Esophagus (tissue), 2 donors: ENCODE measurements around the gene FAM78A. TPM values are rescaled to one million over a fixed set of nuclear protein-coding genes. Genes with fewer than 3 reads are reported as not detected.

Experiments
- H3K27ac ChIP-seq, 2 donors: one replicate each; pipeline ENCODE4 v1.5.1; 2013; ENCODE audit warnings: low read depth in 2 of 2, mild to moderate bottlenecking in 2 of 2, inconsistent platforms in 1 of 2, low read length in 1 of 2, moderate library complexity in 1 of 2
- H3K27me3 ChIP-seq, 2 donors: one replicate each; pipeline ENCODE4 v1.6.1; 2013; ENCODE audit warnings: low read length in 2 of 2, control low read depth in 1 of 2, mild to moderate bottlenecking in 1 of 2; ENCODE audit not compliant: insufficient read depth in 2 of 2, control insufficient read depth in 1 of 2
- H3K36me3 ChIP-seq, 2 donors: one replicate each; pipeline ENCODE4 v1.6.1; 2013; ENCODE audit warnings: low read length in 1 of 2; ENCODE audit not compliant: control insufficient read depth in 2 of 2, insufficient read depth in 2 of 2
- H3K4me1 ChIP-seq, 2 donors: one replicate each; pipeline ENCODE4 v1.6.1; 2013; ENCODE audit warnings: low read length in 1 of 2; ENCODE audit not compliant: control insufficient read depth in 2 of 2, insufficient read depth in 2 of 2
- H3K4me3 ChIP-seq, 2 donors: one replicate each; pipeline ENCODE4 v1.5.1; 2013; ENCODE audit warnings: low read length in 2 of 2, mild to moderate bottlenecking in 2 of 2, low read depth in 1 of 2, moderate library complexity in 1 of 2
- H3K9me3 ChIP-seq, 2 donors: one replicate each; pipeline ENCODE4 v1.6.1; 2013; ENCODE audit warnings: mild to moderate bottlenecking in 2 of 2, low read depth in 1 of 2, low read length in 1 of 2, moderate library complexity in 1 of 2; ENCODE audit not compliant: control insufficient read depth in 2 of 2, insufficient read depth in 1 of 2
- WGBS, 2 donors: extraction: QIAGEN DNeasy Blood & Tissue Kit; methylation state at CpG; one replicate each; pipeline ENCODE4 v1.1.7; 2013; 5-methylcytosine and 5-hydroxymethylcytosine counted together
- polyA plus RNA-seq, 2 donors: library from polyadenylated mRNA; stranded (reverse); fragments of 200-250 nt; gene quantifications; one replicate each; pipeline ENCODE4 v1.2.3, GENCODE V29; 2013
- donor health status: healthy with polysubstance abuse.
- donor health status: Bipolar disorder and iron deficiency.

The FAM78A gene
- polyA plus RNA-seq, 2 donors = 0.62 to 0.86 TPM

DNA sequence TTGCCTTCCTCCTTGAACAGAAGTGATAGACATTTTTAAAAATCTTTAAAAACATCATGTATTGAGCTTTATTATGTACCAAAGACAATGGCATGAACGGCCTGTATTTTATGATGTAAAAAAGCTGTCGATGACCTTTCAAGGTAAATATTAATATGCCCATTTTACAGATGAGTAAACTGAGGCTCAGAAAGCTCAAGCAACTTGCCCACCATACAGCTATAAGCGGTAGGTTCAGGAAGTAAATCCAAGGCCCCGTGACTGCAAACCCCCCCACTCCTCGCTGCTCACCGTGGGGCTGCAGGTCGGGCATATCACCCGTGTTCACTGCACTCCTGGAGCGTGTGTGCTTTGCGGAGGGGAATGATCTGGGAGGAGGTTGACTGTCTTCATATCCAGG is 16.6 kb upstream of the FAM78A start:
- no peaks in the 10 kb centered on the region for H3K36me3 ChIP-seq
- H3K9me3 ChIP-seq = no peaks in the 10 kb centered on the region
- H3K27ac ChIP-seq = no peak overlapping the region
- no peak overlapping the region for H3K4me3 ChIP-seq
- H3K27me3 ChIP-seq = no peaks in the 10 kb centered on the region
- 92 to 95% methylated on average over 10 of the region's 10 CpGs for WGBS, 2 donors
- peaks cover 0 to 1% of the 10 kb centered on the region in 2 donors for H3K4me1 ChIP-seq

DNA sequence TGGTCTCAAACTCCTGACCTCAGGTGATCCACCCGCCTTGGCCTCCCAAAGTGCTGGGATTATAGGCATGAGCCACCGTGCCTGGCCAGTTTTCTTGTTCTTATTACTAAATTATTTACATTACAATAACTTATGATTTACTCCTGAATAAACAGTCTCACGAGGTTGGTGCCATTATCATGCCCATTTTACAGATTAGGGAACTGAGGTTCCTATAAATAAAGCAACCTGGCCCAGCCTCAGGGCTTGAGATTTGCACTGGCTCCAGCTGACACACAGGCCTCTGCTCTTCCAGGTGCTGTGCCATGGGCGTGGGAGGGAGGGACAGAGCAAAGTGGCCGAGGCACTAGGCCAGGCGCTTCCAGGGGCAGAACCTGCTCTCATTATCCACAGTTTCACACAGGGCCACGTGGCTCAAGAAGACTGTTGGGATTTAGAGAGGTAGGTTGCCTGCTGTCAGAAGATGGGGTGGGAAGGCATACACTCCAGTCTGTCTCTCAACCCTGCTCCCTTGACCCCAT is 15.5 kb upstream of the FAM78A start:
- H3K9me3 ChIP-seq = no peaks in the 10 kb centered on the region
- no peak overlapping the region for H3K4me3 ChIP-seq
- H3K27ac ChIP-seq = no peak overlapping the region
- peaks cover 0 to 1% of the 10 kb centered on the region in 2 donors for H3K4me1 ChIP-seq
- H3K36me3 ChIP-seq = no peaks in the 10 kb centered on the region
- WGBS, 2 donors = 72 to 77% methylated on average over 7 of the region's 7 CpGs
- no peaks in the 10 kb centered on the region for H3K27me3 ChIP-seq

DNA sequence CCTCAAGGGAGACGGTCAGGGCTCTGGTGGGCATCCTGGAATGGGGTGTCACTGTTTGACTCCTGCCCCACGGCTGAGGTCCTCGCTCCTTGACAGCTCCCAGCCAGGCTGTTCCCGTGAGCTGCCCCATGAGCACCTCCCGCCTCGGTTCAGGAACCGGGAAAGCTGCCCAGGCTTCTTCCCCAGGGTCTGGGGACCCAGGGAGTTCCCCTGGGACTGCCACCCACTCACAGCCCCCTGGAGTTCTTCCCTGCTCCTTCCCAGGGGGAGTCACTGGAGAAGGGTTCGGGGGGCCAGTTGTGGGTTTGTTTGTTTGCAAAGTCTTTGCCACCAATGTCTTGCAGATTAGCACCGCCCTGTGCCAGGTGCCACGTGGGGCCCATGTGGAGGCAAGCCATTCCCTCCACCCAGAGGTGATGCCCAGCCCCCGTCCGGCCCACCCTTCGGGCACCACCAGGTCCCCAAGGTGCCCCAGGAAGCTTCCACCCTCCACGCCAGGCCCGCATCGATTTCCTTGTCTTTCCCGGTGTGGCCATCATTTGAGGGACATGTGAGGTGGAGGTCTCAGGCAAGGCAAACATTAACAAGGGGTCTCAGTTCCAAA is 14.6 kb upstream of the FAM78A start:
- WGBS, 2 donors = 77 to 79% methylated on average over 17 of the region's 17 CpGs
- Histone ChIP-seq H3K36me3 (no peaks in the 10 kb centered on the region), H3K4me3 (no peak overlapping the region), H3K9me3 (no peaks in the 10 kb centered on the region), H3K27ac (no peak overlapping the region), H3K27me3 (no peaks in the 10 kb centered on the region), H3K4me1 (peaks cover 0 to 1% of the 10 kb centered on the region in 2 donors)

DNA sequence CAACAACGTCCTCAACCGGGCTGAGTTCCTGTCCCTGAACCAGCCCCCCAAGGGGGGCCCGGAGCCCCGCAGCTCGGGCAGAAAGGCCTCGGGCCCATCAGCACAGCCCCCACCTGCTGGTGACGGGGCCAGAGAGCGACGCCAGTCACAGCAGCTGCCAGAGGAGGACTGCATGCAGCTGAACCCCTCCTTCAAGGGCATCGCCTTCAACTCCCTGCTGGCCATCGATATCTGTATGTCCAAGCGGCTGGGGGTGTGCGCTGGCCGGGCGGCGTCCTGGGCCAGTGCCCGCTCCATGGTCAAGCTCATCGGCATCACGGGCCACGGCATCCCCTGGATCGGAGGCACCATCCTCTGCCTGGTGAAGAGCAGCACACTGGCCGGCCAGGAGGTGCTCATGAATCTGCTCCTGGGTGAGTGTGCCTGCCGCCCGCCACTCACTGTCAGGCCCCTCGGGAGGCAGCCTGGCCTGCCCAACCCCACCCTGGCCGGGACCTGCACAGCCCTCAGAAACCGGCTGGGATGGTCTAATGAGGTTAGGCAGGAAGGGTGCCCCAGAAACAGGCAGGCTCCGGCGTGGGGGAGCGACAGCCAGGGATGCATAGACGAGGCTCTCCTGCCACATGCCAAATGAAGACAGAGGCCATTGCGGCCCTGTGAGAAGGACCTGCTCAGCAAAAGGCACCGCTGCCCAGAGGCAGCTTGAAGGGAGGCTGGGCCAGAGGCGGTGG is 13.9 kb upstream of the FAM78A start:
- no peaks in the 10 kb centered on the region for H3K36me3 ChIP-seq
- H3K27ac ChIP-seq = no peak overlapping the region
- H3K27me3 ChIP-seq = no peaks in the 10 kb centered on the region

DNA sequence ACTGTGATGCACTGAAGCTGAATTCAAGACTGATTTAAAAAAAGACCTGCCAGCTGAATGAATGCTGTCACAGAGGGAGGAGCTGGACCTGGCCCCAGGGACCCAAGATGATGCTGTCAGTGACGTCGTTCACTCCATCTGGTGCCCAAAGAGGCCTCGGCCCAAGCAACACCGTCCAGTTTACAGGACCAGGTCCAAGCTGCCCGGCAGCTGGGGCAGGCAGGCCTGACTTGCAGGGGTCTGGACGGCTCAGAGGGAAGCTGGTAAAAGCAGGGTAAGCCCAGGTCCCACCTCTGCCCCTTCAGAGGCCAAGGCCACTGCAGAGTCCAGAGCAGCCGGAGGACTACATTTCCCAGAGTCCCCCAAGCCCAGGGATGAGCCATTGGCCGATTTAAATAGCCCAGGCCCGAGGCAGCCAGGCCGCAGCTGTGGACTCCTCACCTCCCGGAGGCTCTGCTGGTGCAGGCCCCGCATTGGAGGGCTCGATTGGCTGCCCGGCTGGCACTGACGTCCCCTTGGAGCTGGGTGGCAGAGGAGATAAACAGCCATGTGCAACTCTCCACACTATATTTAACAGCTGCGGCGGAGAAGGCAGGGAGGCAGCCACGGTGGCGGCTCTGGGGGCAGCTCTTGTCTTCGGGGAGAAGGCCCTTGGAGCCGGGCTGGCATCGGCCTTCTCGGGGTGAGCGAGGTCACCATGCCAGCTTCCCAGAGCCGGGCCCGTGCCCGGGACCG is 13.2 kb upstream of the FAM78A start, which contains the start of gene PLPP7:
Gene PLPP7 (plus strand): TSS at position 423 of the 735 bp plus-strand sequence. CDS start 275 bp downstream, at position 698.
- Histone ChIP-seq H3K4me3 (peak within 1 kb of the TSS in 1 of 2 donors; percentile 41), H3K9me3 (no peaks in the 10 kb centered on the region), H3K27ac (no peak within 1 kb of the TSS), H3K36me3 (no peaks in the 10 kb centered on the region), H3K4me1 (peaks cover 0 to 1% of the 10 kb centered on the region in 2 donors), H3K27me3 (no peaks in the 10 kb centered on the region)
- WGBS, 2 donors = 52 to 56% methylated on average over 28 of the region's 28 CpGs

More for the DNA sequence above, 13.9 kb upstream of the FAM78A start:
- WGBS, 2 donors = 74 to 75% methylated on average over 34 of the region's 34 CpGs
- H3K9me3 ChIP-seq = no peaks in the 10 kb centered on the region
- H3K4me3 ChIP-seq = peak overlapping the region in 1 of 2 donors; percentile 41
- peaks cover 0 to 1% of the 10 kb centered on the region in 2 donors for H3K4me1 ChIP-seq

DNA sequence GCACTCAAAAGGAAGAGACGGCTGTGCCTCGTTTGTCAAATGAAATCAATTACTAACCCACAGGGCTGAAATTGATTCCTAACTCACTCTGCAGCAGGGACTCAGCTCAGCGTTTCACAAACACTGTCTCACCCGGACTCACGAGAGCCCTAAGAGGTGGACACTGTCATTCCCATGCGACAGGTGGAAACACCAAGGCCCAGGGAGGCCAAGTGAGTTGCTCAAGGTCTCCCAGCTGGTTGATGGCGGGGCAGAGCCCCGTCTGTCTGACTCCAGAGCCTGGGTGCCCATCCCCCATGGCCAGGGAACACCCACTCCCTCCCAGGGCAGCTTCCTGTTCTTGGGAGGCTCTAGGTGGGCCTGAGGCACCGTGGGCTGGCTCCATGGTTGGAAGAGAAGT is 11.9 kb upstream of the FAM78A start:
- H3K27me3 ChIP-seq = no peaks in the 10 kb centered on the region
- WGBS, 2 donors = 77 to 78% methylated on average over 9 of the region's 9 CpGs
- no peaks in the 10 kb centered on the region for H3K9me3 ChIP-seq
- peaks cover 0 to 1% of the 10 kb centered on the region in 2 donors for H3K4me1 ChIP-seq
- no peak overlapping the region for H3K27ac ChIP-seq
- H3K36me3 ChIP-seq = no peaks in the 10 kb centered on the region
- H3K4me3 ChIP-seq = no peak overlapping the region

DNA sequence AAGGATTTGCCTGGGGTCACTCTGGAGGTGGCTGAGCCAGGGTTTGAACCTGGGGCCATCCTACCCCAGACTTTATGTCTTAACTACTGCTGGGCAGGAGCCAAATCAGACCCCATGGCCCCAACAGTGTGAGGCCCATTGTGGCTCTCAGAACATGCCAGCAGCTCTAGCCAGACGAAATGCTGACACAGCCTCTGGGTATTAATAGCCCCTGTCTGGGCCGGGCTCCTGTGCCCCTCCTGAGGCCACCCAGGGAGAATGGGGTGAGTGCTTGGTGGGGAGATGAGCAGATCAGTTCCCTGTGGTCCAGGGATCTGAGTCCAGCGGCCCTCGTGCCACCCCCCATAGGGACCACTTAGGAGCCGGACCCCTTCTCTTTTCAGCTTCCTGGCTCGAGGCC is 11.0 kb upstream of the FAM78A start:
- H3K4me1 ChIP-seq = peaks cover 0 to 2% of the 10 kb centered on the region in 2 donors
- no peaks in the 10 kb centered on the region for H3K36me3 ChIP-seq
- H3K27ac ChIP-seq = no peak overlapping the region
- no peaks in the 10 kb centered on the region for H3K27me3 ChIP-seq
- no peaks in the 10 kb centered on the region for H3K9me3 ChIP-seq
- WGBS, 2 donors = 78 to 85% methylated on average over 6 of the region's 6 CpGs
- H3K4me3 ChIP-seq = no peak overlapping the region

DNA sequence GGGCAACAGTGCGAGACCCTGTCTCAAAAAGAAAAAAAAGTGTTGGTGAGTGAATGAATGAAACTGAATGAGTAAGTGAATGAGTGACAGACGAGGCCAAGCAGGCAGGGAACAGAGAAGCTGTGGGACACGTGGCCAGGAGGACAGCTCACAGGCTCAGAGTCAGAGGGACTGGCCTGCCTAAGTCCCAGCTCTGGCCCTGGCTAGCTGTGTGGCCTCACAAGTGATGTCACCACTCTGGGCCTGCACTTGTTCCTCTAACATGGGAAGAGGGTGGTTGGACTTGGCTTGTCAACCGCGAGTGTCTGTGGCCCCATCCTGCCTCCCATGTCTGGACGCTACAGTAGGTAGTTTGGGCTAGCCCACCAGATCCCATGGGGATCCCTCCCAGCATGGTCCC is 8.5 kb upstream of the FAM78A start:
- H3K36me3 ChIP-seq = no peaks in the 10 kb centered on the region
- no peaks in the 10 kb centered on the region for H3K27me3 ChIP-seq
- WGBS, 2 donors = 90 to 91% methylated on average over 6 of the region's 6 CpGs
- peaks cover 0 to 3% of the 10 kb centered on the region in 2 donors for H3K4me1 ChIP-seq
- H3K9me3 ChIP-seq = no peaks in the 10 kb centered on the region
- H3K4me3 ChIP-seq = no peak overlapping the region
- no peak overlapping the region for H3K27ac ChIP-seq

DNA sequence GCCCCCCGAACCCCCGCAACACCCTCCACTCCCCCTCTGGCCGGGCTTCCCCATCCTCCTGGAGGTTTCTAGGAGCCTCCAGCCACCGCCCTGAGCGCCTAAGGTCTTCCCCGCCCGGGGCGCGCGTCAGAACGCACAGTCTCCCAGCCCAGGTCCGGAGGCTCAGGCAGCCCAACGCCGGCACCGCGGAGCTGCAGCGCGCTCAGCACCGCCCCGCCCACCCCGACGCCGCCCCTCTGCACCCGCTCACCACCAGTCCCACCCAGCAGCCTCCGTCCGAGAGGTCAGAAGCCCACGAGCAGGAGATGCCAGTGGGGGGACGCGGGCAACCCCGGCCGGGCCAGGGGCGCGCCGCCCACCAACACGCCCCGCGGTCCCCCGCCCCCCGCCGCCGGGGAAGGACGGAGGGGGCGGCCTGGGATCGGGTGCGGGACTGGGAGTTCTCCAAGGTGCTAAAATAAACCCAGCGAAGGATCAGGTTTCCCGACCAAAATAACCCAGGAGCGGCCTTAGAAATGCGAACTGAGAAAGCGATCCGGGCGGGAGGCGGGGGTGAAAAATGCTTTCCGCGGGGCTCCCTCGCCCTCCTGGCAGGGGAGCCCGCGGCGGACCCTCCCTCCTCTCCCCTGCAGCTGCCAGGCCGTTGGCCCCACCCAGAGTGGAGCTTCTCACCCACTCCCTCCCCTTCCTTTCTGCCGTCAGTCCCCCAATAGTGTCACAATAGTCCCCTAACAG is 6.5 kb upstream of the FAM78A start:
- no peaks in the 10 kb centered on the region for H3K9me3 ChIP-seq
- WGBS, 2 donors = 3 to 4% methylated on average over 45 to 61 of the region's 61 CpGs
- H3K27me3 ChIP-seq = no peaks in the 10 kb centered on the region
- H3K27ac ChIP-seq = no peak overlapping the region
- no peaks in the 10 kb centered on the region for H3K36me3 ChIP-seq
- peaks cover 0 to 2% of the 10 kb centered on the region in 2 donors for H3K4me1 ChIP-seq
- no peak overlapping the region for H3K4me3 ChIP-seq
